ENCODE results near the gene DND1.
"Not testable (repeated sequence)": the region's sequence is repeated elsewhere in the genome, so short reads cannot be mapped to it uniquely, and the experiment has no call there.

DND1 gene

DNA sequence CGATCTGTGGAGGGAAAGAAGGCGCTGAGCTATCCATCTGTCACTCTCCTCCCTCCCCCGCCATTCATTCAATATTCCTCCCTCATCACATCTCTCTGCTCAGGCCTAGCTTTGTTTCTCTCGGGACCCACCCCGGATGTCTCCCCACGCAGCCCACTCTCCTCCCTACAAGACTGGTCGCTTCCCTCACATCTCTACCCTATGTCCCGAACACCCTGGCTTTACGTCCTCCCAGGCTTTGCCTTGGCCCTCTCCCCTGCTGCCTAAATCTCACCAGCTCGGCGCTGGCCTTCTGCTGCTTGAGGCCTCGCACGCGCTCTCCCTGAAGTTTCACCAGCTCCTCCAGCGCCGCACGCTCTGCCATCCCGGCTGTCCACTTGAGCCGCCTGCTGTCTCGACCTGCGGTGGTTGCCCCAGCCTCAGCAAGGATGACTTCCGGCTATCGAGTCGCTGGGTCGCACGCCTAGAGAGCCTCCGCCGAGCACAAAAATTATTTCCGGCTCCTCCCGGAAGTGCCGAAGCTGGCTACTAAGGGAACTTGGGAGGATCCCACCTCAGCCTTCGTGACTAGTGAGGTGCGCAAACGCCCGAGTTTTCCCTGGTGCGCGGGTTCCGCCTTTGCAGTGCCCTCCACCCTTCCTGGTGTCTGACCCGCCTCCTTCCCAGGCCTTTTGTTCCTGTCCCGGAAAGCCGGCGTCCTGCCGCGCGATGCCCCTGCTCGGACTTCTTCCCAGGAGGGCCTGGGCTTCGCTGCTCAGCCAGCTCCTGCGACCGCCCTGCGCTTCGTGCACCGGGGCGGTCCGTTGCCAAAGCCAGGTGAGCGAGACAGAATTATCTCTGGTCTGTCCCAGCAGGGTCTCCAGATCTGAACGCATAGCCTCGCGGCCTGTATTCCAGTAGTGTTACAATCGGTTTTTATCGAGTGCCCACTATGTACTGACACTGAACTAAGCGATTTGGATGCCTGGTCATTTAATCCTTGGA, 17.9 kb upstream of the DND1 start, which contains the start of the genes HARS1 and HARS2:
HARS1 (minus strand) TSS at position 430 of the 984 bp plus-strand sequence; CDS start at position 364, 66 bp downstream.
HARS2 (plus strand) TSS at position 515 of the 984 bp plus-strand sequence; CDS start at position 709, 194 bp downstream.
- H3K4me1 ChIP-seq, result peaks cover 6% of the 10 kb centered on the region; the same call in 1 of the 2 replicates
- in situ Hi-C loops (cut with MboI; ENCODE audit: low sequenced_read_pairs), result no loop called here
- peak within 1 kb of the TSS; percentile 85 for H3K4me3 ChIP-seq
- peaks cover 45% of the 10 kb centered on the region for H3K36me3 ChIP-seq (replicated peaks)
- no peaks in the 10 kb centered on the region for H3K27me3 ChIP-seq (ENCODE audit: low read depth)
- no peaks in the 10 kb centered on the region for H3K9me3 ChIP-seq
- DNase-seq (ENCODE audit: low spot score in 2 of 2), result peak; percentile 93 to 94

DNA sequence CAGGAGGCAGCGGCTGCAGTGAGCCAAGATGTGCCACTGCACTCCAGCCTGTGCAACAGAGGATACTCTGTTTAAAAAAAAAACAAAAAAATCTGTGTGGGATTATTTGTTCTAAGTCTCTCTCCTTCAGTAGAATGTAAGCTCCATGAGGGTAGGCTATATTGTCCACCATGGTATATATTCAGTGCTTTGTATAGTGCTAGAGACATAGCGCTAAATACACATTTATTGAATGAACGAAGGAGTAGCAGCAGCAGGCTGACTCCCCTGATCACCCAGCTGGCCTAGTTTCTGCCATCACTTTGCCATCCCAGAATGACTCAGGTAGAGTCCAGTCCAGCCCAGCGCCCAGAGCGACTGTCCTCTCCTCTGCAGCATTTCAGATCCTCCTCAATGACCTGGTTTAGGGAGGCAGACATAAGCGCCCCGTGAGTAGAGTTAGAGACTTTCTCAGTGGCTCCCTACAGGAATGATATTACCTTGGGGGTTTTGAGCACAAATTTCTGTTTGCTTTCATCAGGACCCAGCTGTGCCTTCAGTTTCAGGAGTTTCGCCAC, 17.1 kb upstream of the DND1 start:
- in situ Hi-C loops (cut with MboI; ENCODE audit: low sequenced_read_pairs), result no loop called here
- Histone ChIP-seq H3K9me3 (no peaks in the 10 kb centered on the region), H3K27me3 (ENCODE audit: low read depth) (no peaks in the 10 kb centered on the region), H3K4me3 (peak overlapping the region; percentile 85), H3K36me3 (replicated peaks) (peaks cover 41% of the 10 kb centered on the region), H3K4me1 (peaks cover 6% of the 10 kb centered on the region; the same call in 1 of the 2 replicates)
- DNase-seq (ENCODE audit: low spot score in 2 of 2), result no peak

GRCh38 chr5:140678993-140679392, 5.6 kb upstream of the DND1 start:
- Histone ChIP-seq H3K36me3 (replicated peaks) (peaks cover 60% of the 10 kb centered on the region), H3K4me3 (no peak overlapping the region), H3K9me3 (no peaks in the 10 kb centered on the region), H3K4me1 (no peaks in the 10 kb centered on the region), H3K27me3 (ENCODE audit: low read depth) (no peaks in the 10 kb centered on the region)
- DNase-seq (ENCODE audit: low spot score in 2 of 2), result no peak
- in situ Hi-C loops (cut with MboI; ENCODE audit: low sequenced_read_pairs), result no loop called here

DNA sequence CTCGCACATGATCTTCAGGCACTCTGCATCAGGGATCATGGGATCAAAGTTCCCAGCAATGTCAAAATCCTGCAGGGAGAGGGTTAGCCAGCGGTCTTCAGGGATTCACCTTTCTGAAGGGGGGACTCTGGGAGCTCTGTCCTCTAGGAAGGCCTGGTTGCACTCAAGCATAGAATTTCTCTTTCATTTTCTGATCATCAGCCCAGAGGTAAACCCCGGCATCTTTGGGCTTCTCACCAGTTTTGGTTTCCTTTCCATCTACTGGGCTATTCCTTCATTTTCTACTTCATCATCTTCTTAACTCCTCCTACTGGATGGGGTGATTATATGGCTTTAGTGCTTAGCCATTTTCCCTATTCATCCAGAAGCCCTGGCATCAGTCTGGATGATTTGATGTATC, 4.6 kb upstream of the DND1 start:
- H3K4me1 ChIP-seq, result no peaks in the 10 kb centered on the region
- DNase-seq (ENCODE audit: low spot score in 2 of 2), result no peak
- no peaks in the 10 kb centered on the region for H3K9me3 ChIP-seq
- H3K4me3 ChIP-seq, result no peak overlapping the region
- in situ Hi-C loops (cut with MboI; ENCODE audit: low sequenced_read_pairs), result no loop called here
- peaks cover 70% of the 10 kb centered on the region for H3K36me3 ChIP-seq (replicated peaks)
- H3K27me3 ChIP-seq (ENCODE audit: low read depth), result no peaks in the 10 kb centered on the region

GRCh38 chr5:140674629-140675028, 1.3 kb upstream of the DND1 start:
- Histone ChIP-seq H3K27me3 (ENCODE audit: low read depth) (no peaks in the 10 kb centered on the region), H3K36me3 (replicated peaks) (peaks cover 72% of the 10 kb centered on the region), H3K4me3 (no peak overlapping the region), H3K4me1 (peaks cover 8% of the 10 kb centered on the region), H3K9me3 (no peaks in the 10 kb centered on the region)
- in situ Hi-C loops (cut with MboI; ENCODE audit: low sequenced_read_pairs), result no loop called here
- no peak for DNase-seq (ENCODE audit: low spot score in 2 of 2)

GRCh38 chr5:140674211-140674610, 835 bp upstream of the DND1 start:
- H3K4me1 ChIP-seq, result peaks cover 8% of the 10 kb centered on the region
- peaks cover 76% of the 10 kb centered on the region for H3K36me3 ChIP-seq (replicated peaks)
- DNase-seq (ENCODE audit: low spot score in 2 of 2), result no peak
- H3K4me3 ChIP-seq, result no peak overlapping the region
- H3K9me3 ChIP-seq, result no peaks in the 10 kb centered on the region
- in situ Hi-C loops (cut with MboI; ENCODE audit: low sequenced_read_pairs), result no loop called here
- no peaks in the 10 kb centered on the region for H3K27me3 ChIP-seq (ENCODE audit: low read depth)

DNA sequence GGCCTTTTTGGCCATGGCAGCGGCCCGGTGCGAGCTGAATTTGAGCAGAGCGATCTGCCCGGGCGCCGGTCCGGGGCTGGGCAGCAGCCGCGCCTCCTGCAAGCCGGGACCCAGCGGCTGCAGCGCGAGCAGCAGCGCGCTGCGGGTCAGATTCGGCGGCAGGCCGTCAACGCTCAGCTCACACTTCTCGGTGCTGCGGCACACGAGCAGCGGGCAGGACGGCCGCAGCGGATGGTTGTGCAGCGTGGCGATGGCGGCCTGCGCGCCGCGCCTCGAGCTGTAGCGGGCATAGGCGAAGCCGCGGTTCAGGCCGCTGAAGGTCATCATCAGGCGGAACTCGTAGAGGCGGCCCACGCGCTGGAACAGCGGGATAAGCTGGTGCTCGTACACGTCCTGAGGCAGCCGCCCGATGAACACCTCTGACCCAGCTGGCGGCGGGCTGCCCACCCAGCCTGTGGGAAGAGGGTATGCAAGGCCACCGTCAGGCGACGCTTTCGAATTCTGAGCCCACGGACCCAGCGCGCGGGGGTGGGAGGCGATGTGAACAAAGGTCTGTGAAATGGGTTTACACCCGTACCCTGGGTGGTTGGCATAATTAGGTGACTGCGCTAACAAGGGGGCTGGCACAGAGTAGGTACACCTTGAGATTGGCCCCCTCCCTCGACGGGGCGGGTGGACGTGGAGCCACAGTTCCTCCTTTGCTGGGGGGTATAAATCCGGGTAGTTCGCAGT, 755 bp downstream of the DND1 start:
- in situ Hi-C loops (cut with MboI; ENCODE audit: low sequenced_read_pairs), result no loop called here
- Histone ChIP-seq H3K36me3 (replicated peaks) (peaks cover 75% of the 10 kb centered on the region), H3K4me1 (peaks cover 8% of the 10 kb centered on the region), H3K27me3 (ENCODE audit: low read depth) (no peaks in the 10 kb centered on the region), H3K9me3 (no peaks in the 10 kb centered on the region), H3K4me3 (no peak overlapping the region)
- no peak for DNase-seq (ENCODE audit: low spot score in 2 of 2)

DNA sequence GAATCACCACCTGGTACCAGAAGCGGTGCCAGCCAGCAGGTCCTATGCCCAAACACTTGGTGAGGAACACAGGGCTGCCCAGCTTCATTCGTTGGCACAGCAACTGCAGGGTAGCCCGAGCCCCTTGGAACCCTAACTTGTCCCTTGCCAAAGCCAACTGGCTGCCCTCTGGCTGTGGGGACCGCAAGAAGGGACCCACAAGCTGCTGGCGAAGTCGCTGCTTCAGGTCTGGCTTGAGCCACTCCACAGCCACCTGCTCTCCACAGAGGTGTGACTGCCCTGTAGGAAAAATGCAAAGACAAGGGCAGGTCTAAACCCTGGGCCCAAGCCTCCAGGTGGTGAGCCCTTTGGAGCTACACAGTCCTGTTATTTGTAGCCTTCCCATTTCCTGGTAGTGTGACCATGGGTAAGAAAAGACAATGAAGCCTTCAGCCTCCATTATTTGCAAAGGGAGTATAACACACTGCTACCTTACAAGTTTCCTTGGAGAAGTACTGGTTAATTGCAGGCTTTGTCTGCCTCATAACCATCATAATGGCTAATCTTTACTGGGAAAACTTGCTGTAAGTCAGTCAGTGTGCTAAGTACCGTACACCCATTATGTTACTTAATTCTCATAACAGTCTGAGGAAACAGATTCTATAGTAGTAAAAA, 1.8 kb downstream of the DND1 start:
- Histone ChIP-seq H3K27me3 (ENCODE audit: low read depth) (no peaks in the 10 kb centered on the region), H3K36me3 (replicated peaks) (peaks cover 69% of the 10 kb centered on the region), H3K4me1 (peaks cover 8% of the 10 kb centered on the region), H3K9me3 (no peaks in the 10 kb centered on the region), H3K4me3 (no peak overlapping the region)
- in situ Hi-C loops (cut with MboI; ENCODE audit: low sequenced_read_pairs), result no loop called here
- peak; percentile 44 to 93 for DNase-seq (ENCODE audit: low spot score in 2 of 2)

DNA sequence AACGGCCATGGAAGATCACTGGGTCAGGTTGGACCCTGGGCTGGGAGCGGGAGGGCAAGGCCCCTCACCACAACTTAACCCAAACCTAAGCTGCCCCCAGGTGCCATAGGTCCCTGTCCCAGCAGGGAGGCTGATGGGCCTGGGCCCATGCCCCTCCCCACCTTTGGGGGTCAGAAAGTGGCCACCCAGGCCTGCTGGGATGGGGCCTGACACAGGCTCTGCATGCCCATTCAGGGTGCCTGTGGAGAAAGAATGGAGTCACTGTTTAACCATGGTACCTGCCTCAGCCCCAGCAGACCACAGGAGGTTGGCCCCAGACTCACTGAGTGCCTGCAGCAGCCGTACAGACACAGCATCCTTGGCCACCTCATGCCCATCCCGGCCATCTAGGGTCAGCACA, 2.3 kb downstream of the DND1 start:
- H3K4me1 ChIP-seq; DNase-seq (ENCODE audit: low spot score in 2 of 2); H3K4me3 ChIP-seq; in situ Hi-C loops (cut with MboI; ENCODE audit: low sequenced_read_pairs); H3K9me3 ChIP-seq; H3K27me3 ChIP-seq (ENCODE audit: low read depth): not testable (repeated sequence)
- H3K36me3 ChIP-seq (replicated peaks), result peaks cover 64% of the 10 kb centered on the region

DNA sequence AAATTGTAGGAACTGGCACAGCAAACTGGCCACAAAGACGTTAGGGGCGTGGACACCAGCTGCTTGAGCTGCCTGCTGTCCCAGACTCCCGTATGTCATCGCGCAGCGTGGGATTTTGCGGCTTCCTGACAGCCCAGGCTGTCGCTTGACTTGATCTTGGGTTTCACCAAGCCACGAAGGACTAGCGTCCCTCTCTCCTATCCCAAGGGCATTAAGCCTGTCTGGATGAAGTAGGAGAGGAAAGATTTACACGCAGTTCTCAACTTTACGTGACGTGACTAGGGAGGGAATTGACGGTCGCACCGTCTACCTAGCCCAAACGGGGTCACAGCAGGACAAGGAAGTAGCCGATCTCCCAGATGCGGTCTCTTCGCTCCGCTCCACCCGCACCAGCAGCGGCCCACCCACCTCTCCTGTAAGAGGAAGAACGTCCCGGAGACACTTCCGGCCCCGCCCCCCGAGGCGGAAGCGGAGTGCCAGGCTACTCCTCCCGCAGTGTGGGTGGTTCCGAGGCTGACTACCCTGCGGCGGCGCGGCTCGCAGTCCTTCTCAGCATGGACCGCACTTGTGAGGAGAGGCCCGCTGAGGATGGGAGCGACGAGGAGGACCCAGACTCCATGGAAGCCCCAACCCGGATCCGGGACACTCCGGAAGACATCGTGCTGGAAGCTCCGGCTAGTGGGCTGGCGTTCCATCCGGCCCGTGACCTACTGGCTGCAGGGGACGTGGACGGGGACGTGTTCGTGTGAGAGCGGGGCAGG, 8.8 kb downstream of the DND1 start, which contains the start of gene WDR55:
WDR55 (plus strand) TSS at position 546 of the 761 bp plus-strand sequence; CDS start at position 555, 9 bp downstream.
- in situ Hi-C loops (cut with MboI; ENCODE audit: low sequenced_read_pairs), result no loop called here
- Histone ChIP-seq H3K4me3 (peak within 1 kb of the TSS; percentile 82), H3K9me3 (no peaks in the 10 kb centered on the region), H3K4me1 (no peaks in the 10 kb centered on the region), H3K27me3 (ENCODE audit: low read depth) (no peaks in the 10 kb centered on the region), H3K36me3 (replicated peaks) (peaks cover 54% of the 10 kb centered on the region)
- DNase-seq (ENCODE audit: low spot score in 2 of 2), result peak; percentile 93 to 98

GRCh38 chr5:140664030-140664358, 9.4 kb downstream of the DND1 start:
- no peaks in the 10 kb centered on the region for H3K4me1 ChIP-seq
- in situ Hi-C loops (cut with MboI; ENCODE audit: low sequenced_read_pairs), result no loop called here
- peak overlapping the region; percentile 82 for H3K4me3 ChIP-seq
- no peak for DNase-seq (ENCODE audit: low spot score in 2 of 2)
- no peaks in the 10 kb centered on the region for H3K9me3 ChIP-seq
- peaks cover 54% of the 10 kb centered on the region for H3K36me3 ChIP-seq (replicated peaks)
- no peaks in the 10 kb centered on the region for H3K27me3 ChIP-seq (ENCODE audit: low read depth)

- H3K27me3 ChIP-seq (ENCODE audit: low read depth); H3K4me1 ChIP-seq; H3K4me3 ChIP-seq; H3K9me3 ChIP-seq; DNase-seq (ENCODE audit: low spot score in 2 of 2); in situ Hi-C loops (cut with MboI; ENCODE audit: low sequenced_read_pairs): not testable (repeated sequence)
- peaks cover 76% of the 10 kb centered on the region for H3K36me3 ChIP-seq (replicated peaks)
Observed at GRCh38 chr5:140660371-140660770, 13.0 kb downstream of the DND1 start.

DNA sequence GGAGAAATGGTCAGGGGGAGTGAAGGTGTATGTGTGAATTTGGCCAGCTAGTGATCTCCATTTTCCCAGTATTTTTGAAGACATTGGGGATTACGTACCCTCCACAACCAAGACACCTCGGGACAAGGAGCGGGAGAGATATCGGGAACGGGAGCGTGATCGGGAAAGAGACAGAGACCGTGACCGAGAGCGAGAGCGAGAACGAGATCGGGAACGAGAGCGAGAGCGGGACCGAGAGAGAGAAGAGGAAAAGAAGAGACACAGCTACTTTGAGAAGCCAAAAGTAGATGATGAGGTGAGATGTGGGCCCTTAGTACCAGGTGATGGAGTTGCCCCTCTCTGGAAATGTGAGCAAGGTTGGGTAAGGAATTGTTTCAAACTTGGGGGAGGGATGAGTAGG, 14.5 kb downstream of the DND1 start:
- in situ Hi-C loops (cut with MboI; ENCODE audit: low sequenced_read_pairs), result no loop called here
- H3K4me1 ChIP-seq, result no peaks in the 10 kb centered on the region
- DNase-seq (ENCODE audit: low spot score in 2 of 2), result no peak

More for the DNA sequence above, 14.5 kb downstream of the DND1 start:
- H3K4me3 ChIP-seq, result no peak overlapping the region
- no peaks in the 10 kb centered on the region for H3K9me3 ChIP-seq
- H3K27me3 ChIP-seq (ENCODE audit: low read depth), result no peaks in the 10 kb centered on the region
- peaks cover 91% of the 10 kb centered on the region for H3K36me3 ChIP-seq (replicated peaks)
